Measurements from ENCODE around the gene FAM241B. TPM values are rescaled to one million over a fixed set of nuclear protein-coding genes. Genes with fewer than 3 reads are reported as not detected.

Gene FAM241B
- total RNA-seq = 0.09 and 0.16 TPM in 2 replicates

GRCh38 chr10:69629897-69630650, at the start of gene FAM241B:
TSS of gene FAM241B (plus strand) at chr10:69630247. CDS start at chr10:69631744, 1,497 bp downstream.

Other genes starting within 250 kb of the FAM241B start
- under 0.01 TPM in 1 of 2 replicates, not detected in the other for gene TACR2, start 213.3 kb upstream of the FAM241B start, total RNA-seq
- 2.1 TPM in 1 of 2 replicates, not detected in the other for gene TSPAN15, start 178.8 kb upstream of the FAM241B start, total RNA-seq
- gene NEUROG3, start 56.8 kb upstream of the FAM241B start, total RNA-seq = not detected in 2 replicates
- gene COL13A1, start 171.7 kb downstream of the FAM241B start, total RNA-seq = 9.3 and 16.9 TPM in 2 replicates